Neural cell (in vitro differentiated cells): ENCODE results near the gene GGTLC3.
"Not testable (repeated sequence)": the region's sequence is repeated elsewhere in the genome, so short reads cannot be mapped to it uniquely, and the experiment has no call there.

Experiments
- CTCF ChIP-seq: fragments of 450-650 bp; IDR thresholded peaks from 2 replicates; pipeline ENCODE4 v1.5.1; 2014; ENCODE audit warnings: antibody characterized with exemption, mild to moderate bottlenecking, moderate library complexity; ENCODE audit not compliant: poor library complexity, severe bottlenecking
- EZH2 ChIP-seq: fragments of 200-600, 300-800 bp; shearing (Covaris generic), sonication (generic); IDR thresholded peaks from 2 replicates; pipeline ENCODE4 v1.6.1; 2014; ENCODE audit warnings: antibody characterized with exemption, low read length, borderline replicate concordance, mild to moderate bottlenecking; ENCODE audit not compliant: insufficient read depth, poor library complexity, severe bottlenecking
- POLR2AphosphoS5 ChIP-seq: IDR thresholded peaks from 2 replicates; pipeline ENCODE4 v1.6.1; 2012
- RAD21 ChIP-seq: fragments of 450-650 bp; conservative IDR thresholded peaks from 2 replicates; pipeline ENCODE4 v1.6.1; 2014; ENCODE audit warnings: antibody characterized with exemption, mild to moderate bottlenecking, moderate library complexity
- REST ChIP-seq: IDR thresholded peaks from 2 replicates; pipeline ENCODE4 v1.6.1; 2012; ENCODE audit warnings: borderline replicate concordance
- SMC3 ChIP-seq: fragments of 450-650 bp; conservative IDR thresholded peaks from 2 replicates; pipeline ENCODE4 v1.6.1; 2014; ENCODE audit warnings: antibody characterized with exemption, mild to moderate bottlenecking, moderate library complexity; ENCODE audit not compliant: poor library complexity
- TAF1 ChIP-seq: IDR thresholded peaks from 2 replicates; pipeline ENCODE4 v1.6.1; 2012; ENCODE audit warnings: low read depth

GRCh38 chr22:18513454-18513853, 4.5 kb downstream of the GGTLC3 start:
- TF ChIP-seq REST, CTCF, POLR2AphosphoS5, TAF1, SMC3, RAD21, EZH2: not testable (repeated sequence)
